Prostate gland (tissue), 2 donors: ENCODE results near the gene SPTBN2.

Experiments used
- POLR2AphosphoS5 ChIP-seq: sonication (generic); formaldehyde crosslinking; IDR thresholded peaks from one replicate; pipeline ENCODE4 v1.6.1; 2017; ENCODE audit warnings: antibody characterized with exemption
- TF ChIP-seq, protein P1 (sequence below), 4 experiments: fragments of 200-600 bp in 2 of 4; fragments of 450-650 bp in 2 of 4; sonication (generic) in 2 of 4; IDR thresholded peaks; 1 replicate in 3 of 4; 2 replicates in 1 of 4; pipeline ENCODE4 v1.5.1; 2016 to 2019; ENCODE audit warnings: antibody characterized with exemption in 4 of 4, mild to moderate bottlenecking in 2 of 4, moderate library complexity in 2 of 4

DNA sequence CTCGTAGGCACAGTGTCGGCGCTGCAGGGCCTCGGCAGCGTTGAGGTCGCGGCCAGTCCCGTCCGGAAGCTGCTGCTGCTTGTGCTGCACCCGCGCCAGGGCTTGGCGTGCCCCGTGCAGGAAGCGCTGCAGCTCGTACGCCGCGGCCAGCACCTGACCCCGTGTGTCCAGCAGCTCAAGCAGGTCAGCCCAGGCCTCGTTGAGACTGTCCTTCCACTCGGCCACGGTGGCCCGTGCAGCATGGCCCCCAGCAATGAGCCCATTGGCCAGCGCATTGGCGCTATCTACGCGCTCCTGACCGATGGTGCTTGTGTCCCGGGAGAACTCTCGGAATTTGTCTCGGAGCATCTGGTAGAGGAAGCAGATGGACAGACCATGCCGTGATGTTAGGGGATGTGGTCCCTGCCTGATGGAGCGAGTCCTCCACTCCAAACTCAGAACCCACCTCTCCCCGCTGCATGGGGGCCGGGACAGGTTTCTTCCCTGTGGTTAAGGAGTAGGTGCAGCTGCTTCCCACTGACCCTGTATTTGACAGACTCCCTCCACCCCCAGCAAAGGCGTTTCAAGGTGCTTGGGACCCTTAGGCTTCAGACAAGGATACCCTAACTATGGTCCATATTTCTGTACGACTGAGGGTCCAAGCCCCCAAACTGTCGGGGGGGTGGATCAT lies 37.6 kb downstream of the SPTBN2 start:
- TF ChIP-seq, protein P1, sequence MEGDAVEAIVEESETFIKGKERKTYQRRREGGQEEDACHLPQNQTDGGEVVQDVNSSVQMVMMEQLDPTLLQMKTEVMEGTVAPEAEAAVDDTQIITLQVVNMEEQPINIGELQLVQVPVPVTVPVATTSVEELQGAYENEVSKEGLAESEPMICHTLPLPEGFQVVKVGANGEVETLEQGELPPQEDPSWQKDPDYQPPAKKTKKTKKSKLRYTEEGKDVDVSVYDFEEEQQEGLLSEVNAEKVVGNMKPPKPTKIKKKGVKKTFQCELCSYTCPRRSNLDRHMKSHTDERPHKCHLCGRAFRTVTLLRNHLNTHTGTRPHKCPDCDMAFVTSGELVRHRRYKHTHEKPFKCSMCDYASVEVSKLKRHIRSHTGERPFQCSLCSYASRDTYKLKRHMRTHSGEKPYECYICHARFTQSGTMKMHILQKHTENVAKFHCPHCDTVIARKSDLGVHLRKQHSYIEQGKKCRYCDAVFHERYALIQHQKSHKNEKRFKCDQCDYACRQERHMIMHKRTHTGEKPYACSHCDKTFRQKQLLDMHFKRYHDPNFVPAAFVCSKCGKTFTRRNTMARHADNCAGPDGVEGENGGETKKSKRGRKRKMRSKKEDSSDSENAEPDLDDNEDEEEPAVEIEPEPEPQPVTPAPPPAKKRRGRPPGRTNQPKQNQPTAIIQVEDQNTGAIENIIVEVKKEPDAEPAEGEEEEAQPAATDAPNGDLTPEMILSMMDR (IDR thresholded peaks at IDR 0.05) = no peak
- TF ChIP-seq POLR2AphosphoS5 = no peak
